Sciatic nerve (tissue), 2 donors: ENCODE results near the gene CFAP99. TPM values are rescaled to one million over a fixed set of nuclear protein-coding genes. Genes with fewer than 3 reads are reported as not detected.

Experiments
- ATAC-seq: fragments of 200-7000 bp; cut with Tn5 transposase; one replicate; pipeline ENCODE4 v1.9.1; 2020; ENCODE audit warnings: mild to moderate bottlenecking, moderate library complexity
- DNase-seq: peaks from one replicate; pipeline ENCODE4 v3.0.0-alpha.2; 2020; ENCODE audit warnings: low spot score
- intact Hi-C: fragments of 100-400 bp; cut with DNase I; formaldehyde crosslinking; loops from one replicate; pipeline ENCODE4 v1.14.2; 2022
- total RNA-seq: library from RNA; stranded (reverse); fragmentation: NEBNext Ultra II Directional; extraction: Animal tissue kit (Norgen Biotek cat#: 25700); gene quantifications from one replicate; pipeline ENCODE4 v1.2.1, GENCODE V29; 2021
- donor health status: DM: no; HTN: no; CAD: no.
- donor health status: DM: no; HTN: no; CAD: no.

The CFAP99 gene
- total RNA-seq, 1 donor from 2014 or later = not detected

DNA sequence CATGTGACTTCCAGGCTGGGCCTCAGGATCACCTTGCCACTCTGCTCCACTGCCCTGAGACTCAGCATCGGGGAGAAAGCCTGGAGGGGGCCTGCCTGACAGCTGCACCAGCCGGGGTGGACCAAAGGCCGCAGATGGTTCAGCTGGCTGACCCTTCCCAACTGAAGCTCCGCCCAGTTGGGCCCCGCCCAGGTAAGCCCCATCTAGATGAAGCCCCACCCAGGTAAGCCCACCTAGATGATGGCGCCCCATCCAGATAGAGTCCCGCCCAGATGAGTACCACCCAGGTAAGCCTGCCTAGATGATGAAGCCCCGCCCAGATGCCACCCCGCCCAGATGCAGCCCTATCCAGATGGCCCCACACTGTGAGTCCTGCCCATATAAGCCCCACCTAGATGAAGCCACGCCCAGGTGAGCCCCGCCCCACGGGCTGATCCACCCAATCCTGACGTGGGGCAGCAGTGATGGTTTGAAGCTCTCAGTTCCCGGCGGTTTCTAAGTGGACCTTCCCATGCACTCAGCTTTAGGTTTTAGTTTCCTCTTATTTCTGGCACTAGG, 10.3 kb upstream of the CFAP99 start:
- ATAC-seq (no peak), DNase-seq (no peak)
- intact Hi-C loops = no loop called here

- DNase-seq = no peak
- intact Hi-C loops = no loop called here
- ATAC-seq = no peak
Measured at GRCh38 chr4:2408976-2409375, 9.8 kb upstream of the CFAP99 start.

DNA sequence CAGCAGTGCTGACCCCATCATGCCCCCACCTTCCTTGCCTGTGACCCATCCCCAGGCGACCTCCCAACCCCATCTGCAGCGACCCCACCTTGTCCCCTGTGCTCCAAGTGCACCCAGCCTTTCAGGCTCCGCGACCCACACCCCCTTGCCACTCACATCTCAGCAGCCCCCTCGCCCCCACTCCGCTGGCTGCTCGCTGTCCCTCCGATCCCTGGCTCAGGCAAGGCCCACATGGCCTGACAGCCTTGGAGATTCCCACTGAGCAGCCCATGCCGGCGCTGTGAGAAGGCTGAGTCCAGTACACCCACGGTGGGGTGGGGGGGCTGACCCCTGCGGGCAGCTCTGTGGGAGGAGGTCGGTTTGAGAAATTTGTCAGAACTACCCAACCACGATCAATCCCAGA, 9.4 kb upstream of the CFAP99 start:
- intact Hi-C loops = no loop called here
- DNase-seq (no peak), ATAC-seq (no peak)

DNA sequence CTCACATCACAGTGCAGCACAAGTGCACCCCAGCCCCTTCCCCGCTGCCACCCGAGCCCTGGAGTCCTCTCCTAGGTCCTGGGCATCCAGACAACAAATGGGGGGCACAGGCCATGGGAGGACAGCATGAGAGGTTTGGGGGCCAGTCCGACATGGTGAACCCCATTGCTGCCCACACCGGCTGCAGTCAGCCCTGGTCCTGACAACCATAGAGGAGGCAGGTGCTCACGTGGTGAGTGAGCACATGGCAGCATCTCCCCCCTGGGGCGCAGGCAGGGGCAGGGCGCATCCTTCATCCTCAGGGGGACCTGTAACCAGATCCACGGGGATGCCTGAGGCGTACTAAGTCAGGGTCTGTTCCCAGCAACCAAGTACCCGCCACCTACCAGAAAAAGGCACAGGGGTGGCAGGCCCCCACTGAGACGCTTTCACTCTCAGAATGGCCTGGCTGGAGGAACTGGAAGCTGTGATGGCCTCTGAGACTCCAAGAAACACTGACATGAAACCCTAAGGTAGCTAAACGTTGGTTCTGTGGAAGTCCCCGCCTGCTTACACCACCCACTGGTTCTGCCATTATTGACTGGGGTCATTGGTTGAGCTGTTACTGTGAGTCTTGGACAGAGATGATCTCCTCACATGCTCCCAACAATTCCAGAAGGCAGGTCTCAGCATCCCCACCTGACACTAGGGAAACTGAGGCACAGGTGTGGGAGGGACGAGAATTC, 6.8 kb upstream of the CFAP99 start:
- intact Hi-C loops = no loop called here
- no peak for DNase-seq
- ATAC-seq = no peak

GRCh38 chr4:2412534-2412884, 6.2 kb upstream of the CFAP99 start:
- intact Hi-C loops = no loop called here
- ATAC-seq (no peak), DNase-seq (no peak)

- intact Hi-C loops = no loop called here
- ATAC-seq = peak; percentile 80
- DNase-seq = peak; percentile 74
Measured at GRCh38 chr4:2412885-2413716, 5.7 kb upstream of the CFAP99 start.

DNA sequence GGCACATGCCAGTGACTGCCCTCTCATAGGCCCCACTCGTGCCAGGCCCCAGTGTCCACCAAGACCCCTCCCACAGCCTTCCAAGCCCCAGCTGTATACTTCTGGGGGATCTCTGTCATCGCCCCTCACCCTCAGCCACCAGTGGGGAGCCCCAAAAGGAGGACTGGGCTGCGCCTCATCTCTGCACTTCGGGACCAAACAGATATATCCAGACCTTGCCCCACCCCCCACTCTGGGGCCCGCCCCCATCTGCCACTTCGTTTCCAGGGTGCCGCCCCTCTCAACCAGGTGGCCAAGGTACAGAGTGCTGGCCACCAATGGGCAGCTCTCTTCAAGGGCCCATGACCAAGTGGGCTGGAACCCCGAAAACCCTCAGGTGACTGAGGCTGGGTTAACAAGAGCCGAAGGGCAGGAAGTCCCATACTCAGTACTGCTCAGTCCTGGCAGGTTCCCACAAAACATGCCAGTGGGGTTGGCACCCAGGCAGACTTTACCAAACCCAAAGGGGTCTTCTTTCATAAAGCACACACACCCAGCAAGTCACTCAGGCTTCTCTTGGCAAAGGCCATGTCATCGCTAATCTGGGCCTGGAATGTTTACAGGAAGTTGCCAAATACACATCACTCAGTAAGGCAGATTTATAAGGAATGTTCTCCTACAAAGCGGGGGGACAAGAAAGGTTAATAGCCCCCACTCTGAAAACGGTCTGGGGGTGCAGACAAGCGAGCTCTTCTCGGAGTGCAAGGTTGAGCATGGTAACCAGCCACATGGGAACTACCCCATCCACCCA, 4.7 kb upstream of the CFAP99 start:
- intact Hi-C loops = no loop called here
- DNase-seq = no peak
- ATAC-seq = no peak

GRCh38 chr4:2415213-2415612, 3.5 kb upstream of the CFAP99 start:
- DNase-seq = no peak
- no peak for ATAC-seq
- intact Hi-C loops = no loop called here

GRCh38 chr4:2415881-2416563, 2.7 kb upstream of the CFAP99 start:
- intact Hi-C loops = no loop called here
- ATAC-seq (no peak), DNase-seq (no peak)

DNA sequence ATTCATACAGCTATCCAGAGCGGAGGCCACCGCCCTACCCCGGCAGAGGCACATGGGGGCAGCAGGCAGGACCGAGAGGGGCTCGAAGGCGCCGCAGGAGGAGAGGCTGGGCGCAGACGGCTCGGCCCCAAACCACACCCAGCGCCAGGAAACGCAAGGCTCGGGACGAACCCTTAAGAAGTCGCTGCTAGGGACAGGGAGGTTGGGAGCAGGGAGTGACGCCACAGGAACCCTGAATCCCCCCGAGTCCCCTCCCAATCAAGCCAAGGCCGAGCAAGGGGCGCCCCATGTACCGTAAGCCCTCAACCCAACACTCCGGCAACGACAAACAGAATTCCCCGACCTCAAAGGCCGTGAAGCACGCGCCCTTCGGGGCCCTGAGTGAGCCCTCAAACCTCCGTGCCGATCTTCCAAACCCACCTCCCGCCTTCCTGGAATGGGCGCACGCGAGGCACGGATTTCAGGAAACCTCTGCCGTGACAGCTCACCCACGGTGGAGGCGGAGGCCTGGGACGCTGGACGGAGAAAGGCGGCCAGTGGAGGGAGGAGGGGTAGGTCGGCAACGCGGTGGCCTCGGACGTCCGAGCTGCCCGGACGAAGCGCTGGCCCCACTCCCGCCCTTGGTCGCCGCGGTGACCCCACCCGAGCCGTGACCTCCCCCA, 2.1 kb upstream of the CFAP99 start:
- ATAC-seq (no peak), DNase-seq (no peak)
- intact Hi-C loops = no loop called here

DNA sequence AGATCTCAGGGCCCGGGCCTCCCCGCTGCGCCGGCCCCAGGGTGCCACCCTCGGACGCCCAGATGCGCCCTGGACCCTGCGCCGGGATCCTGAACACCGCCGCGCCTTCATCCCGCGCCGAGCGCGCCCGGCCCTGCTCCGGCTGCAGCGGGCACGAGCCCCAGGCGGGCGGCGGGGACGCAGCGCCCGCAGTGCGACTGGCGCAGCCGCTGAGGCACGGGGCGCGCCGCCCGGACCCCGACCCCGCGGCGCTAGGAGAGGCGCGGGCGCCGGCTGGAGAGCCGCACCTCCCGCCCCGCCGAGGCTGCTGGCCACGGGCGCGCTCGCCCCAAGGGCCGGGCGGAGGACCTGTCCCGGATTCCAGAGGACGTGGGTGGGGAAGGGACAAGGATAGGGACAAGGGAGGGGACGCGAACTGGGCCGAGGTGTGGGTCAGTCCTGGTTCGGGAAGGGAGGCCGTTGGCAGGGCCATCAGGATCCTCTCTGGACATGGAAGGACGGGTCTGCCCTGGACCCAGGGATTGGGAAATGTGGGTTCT, 1.5 kb upstream of the CFAP99 start:
- DNase-seq = no peak
- intact Hi-C loops = no loop called here
- no peak for ATAC-seq

DNA sequence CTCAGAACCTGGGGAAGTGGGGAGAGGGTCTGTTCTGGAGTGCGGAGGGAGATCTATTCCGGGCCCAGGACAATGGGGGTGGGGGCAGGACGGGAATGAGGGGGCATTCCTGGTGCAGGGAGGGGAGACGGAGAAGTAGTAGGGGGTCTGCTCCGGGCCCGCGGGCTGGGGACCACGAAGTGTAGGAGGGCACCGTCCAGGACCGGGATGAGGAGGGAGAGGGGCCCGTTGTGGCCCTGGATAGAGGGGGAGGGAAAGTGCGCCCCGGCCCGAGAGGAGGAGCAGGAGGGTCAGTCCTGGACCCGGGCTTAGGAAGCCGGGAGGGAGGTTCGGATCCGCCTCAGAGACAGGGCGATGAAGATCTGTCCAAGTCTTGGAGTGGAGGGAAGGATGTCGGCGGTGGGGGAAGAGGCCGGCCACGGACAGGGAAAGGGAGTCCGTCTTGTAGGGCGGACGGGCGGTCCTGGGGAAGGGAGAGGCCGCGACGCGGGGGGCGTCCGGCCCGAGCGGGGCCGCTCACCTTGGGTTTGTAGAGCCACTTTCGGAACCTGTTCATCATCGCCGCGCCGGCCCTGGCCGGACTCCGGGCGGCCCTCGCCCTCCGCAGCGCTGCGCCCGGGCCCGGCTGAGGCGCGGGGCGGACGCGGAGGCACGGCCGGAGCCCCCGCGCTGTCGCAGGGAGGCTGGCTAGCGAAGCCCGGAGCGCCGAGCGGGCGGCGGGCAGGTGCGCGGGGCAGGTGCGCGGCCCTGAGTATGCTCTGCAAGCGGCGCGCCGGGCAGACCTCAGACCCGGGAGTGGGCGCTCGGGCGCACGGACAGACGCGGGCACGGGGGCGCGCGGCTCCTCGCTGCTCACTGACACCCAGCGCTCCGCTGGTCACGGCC, 748 bp upstream of the CFAP99 start, which contains the start of gene ZFYVE28:
TSS of gene ZFYVE28 (minus strand) at position 881 of the 885 bp plus-strand sequence. CDS start at position 559, 322 bp downstream.
- peak; percentile 1 for ATAC-seq
- intact Hi-C loops = no loop called here
- peak; percentile 66 for DNase-seq

DNA sequence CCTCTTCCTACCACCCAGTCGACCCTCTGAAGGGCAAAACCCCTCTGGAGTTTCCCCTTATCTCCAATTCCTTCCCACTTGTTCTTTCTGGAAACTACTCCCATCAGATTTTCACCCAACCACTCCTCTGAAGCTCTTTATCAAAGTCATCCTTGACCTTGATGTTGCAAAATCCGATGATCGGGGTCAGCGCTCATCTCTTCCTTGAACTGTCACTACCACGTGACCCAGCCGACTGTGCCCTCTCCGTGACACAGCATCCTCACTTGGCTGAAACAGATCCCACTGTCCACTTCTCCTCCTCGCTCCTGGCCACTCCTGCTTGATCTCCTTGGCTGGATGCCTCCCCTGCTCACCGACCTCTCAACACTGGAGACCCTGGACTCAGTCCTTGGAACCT, 1.1 kb downstream of the CFAP99 start:
- intact Hi-C loops = no loop called here
- ATAC-seq = no peak
- DNase-seq = no peak

GRCh38 chr4:2421928-2422327, 3.2 kb downstream of the CFAP99 start:
- DNase-seq = no peak
- intact Hi-C loops = no loop called here
- no peak for ATAC-seq

GRCh38 chr4:2423066-2423465, 4.3 kb downstream of the CFAP99 start:
- ATAC-seq = no peak
- no peak for DNase-seq
- intact Hi-C loops = no loop called here

GRCh38 chr4:2423695-2424094, 4.9 kb downstream of the CFAP99 start:
- intact Hi-C loops = no loop called here
- DNase-seq (no peak), ATAC-seq (no peak)

DNA sequence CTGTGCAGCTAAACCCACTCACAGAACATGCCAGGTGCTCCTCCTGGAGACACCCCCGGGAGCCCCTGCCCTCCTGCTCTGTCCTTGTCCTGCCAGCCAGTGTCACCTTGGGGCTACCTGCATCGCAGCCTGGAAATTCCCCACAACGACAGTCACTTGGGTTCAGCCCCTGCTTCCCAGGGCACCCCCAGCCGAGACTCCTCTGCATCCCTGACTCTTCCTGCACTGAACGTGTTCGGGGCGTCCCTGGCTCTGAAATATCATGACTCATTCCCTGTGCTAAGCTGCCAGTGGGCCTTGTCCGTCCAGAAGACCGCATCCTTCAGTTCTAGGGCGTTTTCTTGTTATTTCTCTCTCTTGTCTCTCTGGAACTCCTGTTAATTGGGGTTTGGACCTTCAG, 5.8 kb downstream of the CFAP99 start:
- ATAC-seq (no peak), DNase-seq (no peak)
- intact Hi-C loops = no loop called here
